Mesendoderm (in vitro differentiated cells): Measurements from ENCODE around the gene CHSY1.
A peak's percentile ranks its signal among the peaks of the same experiment; 100 is the strongest.

Source experiments
- DNase-seq: peaks from one replicate; pipeline ENCODE4 v3.0.0; 2013
- H2AK5ac ChIP-seq: 2 replicates; pipeline ENCODE4 v1.6.1; 2013; ENCODE audit warnings: low read length, inconsistent platforms
- H2BK120ac ChIP-seq: 2 replicates; pipeline ENCODE4 v1.6.1; 2013; ENCODE audit warnings: low read depth, mild to moderate bottlenecking, low read length, moderate library complexity, mixed read lengths
- H2BK15ac ChIP-seq: replicated peaks from 2 replicates; pipeline ENCODE4 v1.6.1; 2013; ENCODE audit warnings: low read depth, mild to moderate bottlenecking, moderate library complexity
- H2BK5ac ChIP-seq: 2 replicates; pipeline ENCODE4 v1.6.1; 2013; ENCODE audit warnings: low read length, inconsistent platforms
- H3K18ac ChIP-seq: 2 replicates; pipeline ENCODE4 v1.6.1; 2013; ENCODE audit warnings: mild to moderate bottlenecking, low read length, mixed read lengths
- H3K23ac ChIP-seq: one replicate; pipeline ENCODE4 v1.6.1; 2013; ENCODE audit warnings: low read length
- H3K27ac ChIP-seq: 2 replicates; pipeline ENCODE4 v1.5.1; 2013; ENCODE audit warnings: low read depth, mild to moderate bottlenecking, inconsistent platforms, low read length, moderate library complexity
- H3K27me3 ChIP-seq: 2 replicates; pipeline ENCODE4 v1.6.1; 2013; ENCODE audit warnings: low read length, control low read depth, mild to moderate bottlenecking, inconsistent platforms; ENCODE audit not compliant: insufficient read depth, poor library complexity
- H3K36me3 ChIP-seq: 2 replicates; pipeline ENCODE4 v1.6.1; 2013; ENCODE audit warnings: low read length, inconsistent platforms; ENCODE audit not compliant: control insufficient read depth, insufficient read depth
- H3K4ac ChIP-seq: one replicate; pipeline ENCODE4 v1.6.1; 2013; ENCODE audit warnings: low read depth, mild to moderate bottlenecking, low read length, moderate library complexity
- H3K4me1 ChIP-seq: 2 replicates; pipeline ENCODE4 v1.6.1; 2013; ENCODE audit warnings: low read depth, low read length, inconsistent platforms; ENCODE audit not compliant: control insufficient read depth
- H3K4me2 ChIP-seq: 2 replicates; pipeline ENCODE4 v1.6.1; 2013; ENCODE audit warnings: low read length
- H3K4me3 ChIP-seq: 2 replicates; pipeline ENCODE4 v1.5.1; 2013; ENCODE audit warnings: mild to moderate bottlenecking, low read length
- H3K56ac ChIP-seq: one replicate; pipeline ENCODE4 v1.6.1; 2013; ENCODE audit warnings: low read length
- H3K79me1 ChIP-seq: 2 replicates; pipeline ENCODE4 v1.6.1; 2013; ENCODE audit warnings: low read length, inconsistent platforms
- H3K79me2 ChIP-seq: 2 replicates; pipeline ENCODE4 v1.6.1; 2013; ENCODE audit warnings: mild to moderate bottlenecking, low read length; ENCODE audit not compliant: control insufficient read depth, insufficient read depth
- H3K9ac ChIP-seq: 2 replicates; pipeline ENCODE4 v1.6.1; 2013; ENCODE audit warnings: low read length, inconsistent platforms
- H4K5ac ChIP-seq: one replicate; pipeline ENCODE4 v1.6.1; 2013; ENCODE audit warnings: low read length
- H4K8ac ChIP-seq: one replicate; pipeline ENCODE4 v1.6.1; 2013; ENCODE audit warnings: low read depth, mild to moderate bottlenecking, control low read depth, low read length, moderate library complexity
- WGBS: extraction: QIAGEN DNeasy Blood & Tissue Kit; methylation state at CpG from one replicate; pipeline ENCODE4 v1.1.7; 2013; ENCODE audit warnings: low lambda C conversion rate, missing lambda C conversion rate; ENCODE audit not compliant: insufficient coverage; ENCODE audit errors: extremely low coverage; 5-methylcytosine and 5-hydroxymethylcytosine counted together

Gene CHSY1

GRCh38 chr15:101194546-101195125, 57.2 kb downstream of the CHSY1 start:
- Histone ChIP-seq H2BK5ac (no peak overlapping the region), H3K79me1 (peaks cover 37% of the 10 kb centered on the region), H4K8ac (no peak overlapping the region), H3K27ac (no peak overlapping the region), H4K5ac (no peak overlapping the region), H3K4me2 (no peak overlapping the region), H2AK5ac (no peak overlapping the region), H3K79me2 (peaks cover 65% of the 10 kb centered on the region), H3K56ac (no peak overlapping the region), H3K23ac (no peak overlapping the region), H2BK120ac (no peak overlapping the region), H3K4me3 (no peak overlapping the region), H3K27me3 (no peaks in the 10 kb centered on the region), H3K18ac (no peak overlapping the region), H2BK15ac (no peak overlapping the region), H3K4me1 (peaks cover 4% of the 10 kb centered on the region), H3K9ac (no peak overlapping the region), H3K4ac (no peak overlapping the region), H3K36me3 (no peaks in the 10 kb centered on the region)
- 100% methylated on average over 4 of the region's 8 CpGs for WGBS
- DNase-seq, result no peak

- no peak overlapping the region for H4K5ac ChIP-seq
- no peak overlapping the region for H3K23ac ChIP-seq
- no peak overlapping the region for H3K56ac ChIP-seq
- peaks cover 67% of the 10 kb centered on the region for H3K79me2 ChIP-seq
- H3K27ac ChIP-seq, result no peak overlapping the region
- no peaks in the 10 kb centered on the region for H3K36me3 ChIP-seq
- no CpG with 5 or more reads among the region's 10 CpGs for WGBS
- no peak overlapping the region for H2BK5ac ChIP-seq
- H3K4me1 ChIP-seq, result peaks cover 4% of the 10 kb centered on the region
- no peaks in the 10 kb centered on the region for H3K27me3 ChIP-seq
- DNase-seq, result no peak
- no peak overlapping the region for H3K4me2 ChIP-seq
- H4K8ac ChIP-seq, result no peak overlapping the region
- H2BK120ac ChIP-seq, result no peak overlapping the region
- H2BK15ac ChIP-seq, result no peak overlapping the region
- H3K4ac ChIP-seq, result no peak overlapping the region
- H3K79me1 ChIP-seq, result peaks cover 41% of the 10 kb centered on the region
- H3K9ac ChIP-seq, result no peak overlapping the region
- H3K18ac ChIP-seq, result no peak overlapping the region
- H2AK5ac ChIP-seq, result no peak overlapping the region
- H3K4me3 ChIP-seq, result no peak overlapping the region
Observed at GRCh38 chr15:101193806-101194545, 57.9 kb downstream of the CHSY1 start.

- H3K4me3 ChIP-seq, result no peak overlapping the region
- H3K23ac ChIP-seq, result peak overlapping the region; percentile 29
- no peaks in the 10 kb centered on the region for H3K27me3 ChIP-seq
- no peak overlapping the region for H3K9ac ChIP-seq
- DNase-seq, result no peak
- no CpG with 5 or more reads among the region's 17 CpGs for WGBS
- H4K5ac ChIP-seq, result no peak overlapping the region
- peaks cover 5% of the 10 kb centered on the region for H3K4me1 ChIP-seq
- H3K4me2 ChIP-seq, result no peak overlapping the region
- H3K56ac ChIP-seq, result peak overlapping the region; percentile 44
- H3K27ac ChIP-seq, result no peak overlapping the region
- H3K36me3 ChIP-seq, result no peaks in the 10 kb centered on the region
- H2BK15ac ChIP-seq, result no peak overlapping the region
- peaks cover 38% of the 10 kb centered on the region for H3K79me1 ChIP-seq
- no peak overlapping the region for H4K8ac ChIP-seq
- no peak overlapping the region for H3K4ac ChIP-seq
- no peak overlapping the region for H2BK120ac ChIP-seq
- no peak overlapping the region for H2AK5ac ChIP-seq
- H2BK5ac ChIP-seq, result no peak overlapping the region
- H3K79me2 ChIP-seq, result peaks cover 64% of the 10 kb centered on the region
- no peak overlapping the region for H3K18ac ChIP-seq
Observed at GRCh38 chr15:101193120-101193644, 58.7 kb downstream of the CHSY1 start.

GRCh38 chr15:101192081-101192480, 59.8 kb downstream of the CHSY1 start:
- Histone ChIP-seq H2BK120ac (no peak overlapping the region), H3K27me3 (no peaks in the 10 kb centered on the region), H4K5ac (no peak overlapping the region), H2BK15ac (no peak overlapping the region), H3K79me2 (peaks cover 57% of the 10 kb centered on the region), H4K8ac (no peak overlapping the region), H3K4me2 (no peak overlapping the region), H3K18ac (no peak overlapping the region), H2BK5ac (no peak overlapping the region), H3K56ac (no peak overlapping the region), H3K23ac (no peak overlapping the region), H2AK5ac (no peak overlapping the region), H3K36me3 (no peaks in the 10 kb centered on the region), H3K79me1 (peaks cover 38% of the 10 kb centered on the region), H3K4ac (no peak overlapping the region), H3K4me3 (no peak overlapping the region), H3K4me1 (peaks cover 8% of the 10 kb centered on the region), H3K9ac (no peak overlapping the region), H3K27ac (no peak overlapping the region)
- DNase-seq, result no peak
- no CpG with 5 or more reads among the region's 3 CpGs for WGBS

GRCh38 chr15:101191242-101191641, 60.6 kb downstream of the CHSY1 start:
- no peak overlapping the region for H4K8ac ChIP-seq
- H3K4ac ChIP-seq, result no peak overlapping the region
- no peaks in the 10 kb centered on the region for H3K36me3 ChIP-seq
- H3K4me2 ChIP-seq, result no peak overlapping the region
- H3K23ac ChIP-seq, result no peak overlapping the region
- no peak overlapping the region for H4K5ac ChIP-seq
- H3K27me3 ChIP-seq, result no peaks in the 10 kb centered on the region
- no peak overlapping the region for H3K56ac ChIP-seq
- no peak overlapping the region for H2BK15ac ChIP-seq
- no peak overlapping the region for H2BK120ac ChIP-seq
- H3K79me1 ChIP-seq, result peaks cover 35% of the 10 kb centered on the region
- no peak overlapping the region for H3K27ac ChIP-seq
- H3K9ac ChIP-seq, result no peak overlapping the region
- no peak overlapping the region for H3K18ac ChIP-seq
- DNase-seq, result no peak
- peaks cover 60% of the 10 kb centered on the region for H3K79me2 ChIP-seq
- no peak overlapping the region for H3K4me3 ChIP-seq
- no peak overlapping the region for H2AK5ac ChIP-seq
- H3K4me1 ChIP-seq, result peaks cover 8% of the 10 kb centered on the region
- H2BK5ac ChIP-seq, result no peak overlapping the region
- WGBS, result no CpG with 5 or more reads among the region's 3 CpGs
